Activated CD8-positive, alpha-beta memory T cell treated with anti-CD3 and anti-CD28 coated beads for 36 hours (primary cell): ENCODE results near the gene IDH3G. TPM values are rescaled to one million over a fixed set of nuclear protein-coding genes. Genes with fewer than 3 reads are reported as not detected.

Experiments
- CTCF ChIA-PET: fragments of 350-600 bp; sonication (Branson Sonifier 250); formaldehyde crosslinking; loops from one replicate; lab custom pipeline; 2021; ENCODE audit warnings: antibody characterized with exemption; lab: Charles Lee
- POLR2A ChIA-PET: fragments of 350-600 bp; sonication (Branson Sonifier 250); formaldehyde crosslinking; loops from one replicate; lab custom pipeline; 2021; ENCODE audit warnings: antibody characterized with exemption; lab: Charles Lee
- total RNA-seq, 2 experiments: library from RNA; stranded (reverse); gene quantifications; one replicate each; pipeline ENCODE4 v1.2.3, GENCODE V29; 2021

The IDH3G gene
- total RNA-seq, 2 experiments from 2014 or later, result 52.7 to 55.6 TPM

GRCh38 chrX:153794897-153795816, 982 bp upstream of the IDH3G start:
- ChIA-PET CTCF (no interaction called here), POLR2A (interaction anchor here (0.5 to 1.4 kb wide), 2 partner anchors 129 to 207 kb away, joined by 3 to 7 read pairs; no protein-coding TSS in a partner anchor)

DNA sequence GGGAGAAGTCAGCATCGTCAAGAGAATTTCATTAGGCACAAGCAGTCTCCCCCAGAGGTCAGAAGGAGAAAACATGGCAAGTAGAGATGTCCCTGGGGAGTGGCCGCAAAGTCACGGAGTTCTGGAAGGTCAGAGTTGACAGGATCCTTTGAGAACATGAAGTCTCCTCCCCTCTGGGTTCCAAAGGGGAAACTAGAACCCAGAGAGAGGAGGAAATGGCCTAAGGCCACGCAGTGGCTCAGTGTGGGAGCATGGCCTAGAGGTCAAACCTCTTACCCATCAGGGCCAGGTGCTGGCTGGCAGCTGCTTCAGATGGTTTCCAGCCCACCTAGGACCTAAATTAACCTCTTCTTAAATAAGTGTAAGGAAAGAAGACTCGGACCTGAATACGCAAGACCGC, 884 bp downstream of the IDH3G start:
- POLR2A ChIA-PET, result no interaction called here
- CTCF ChIA-PET, result interaction anchor here (0.6 kb wide), 1 partner anchor 322 kb away, joined by 3 read pairs; no protein-coding TSS in a partner anchor

- ChIA-PET POLR2A (no interaction called here), CTCF (no interaction called here)
Measured at GRCh38 chrX:153792368-153792767, 1.8 kb downstream of the IDH3G start.

GRCh38 chrX:153791104-153791852, 2.9 kb downstream of the IDH3G start:
- ChIA-PET POLR2A (no interaction called here), CTCF (interaction anchor here (0.5 kb wide), 1 partner anchor 33 kb away, joined by 4 read pairs; no protein-coding TSS in a partner anchor)

- CTCF ChIA-PET, result no interaction called here
- POLR2A ChIA-PET, result no interaction called here
Measured at GRCh38 chrX:153789654-153790053, 4.5 kb downstream of the IDH3G start.

- CTCF ChIA-PET, result no interaction called here
- POLR2A ChIA-PET, result no interaction called here
Measured at GRCh38 chrX:153786669-153787068, 7.5 kb downstream of the IDH3G start.

DNA sequence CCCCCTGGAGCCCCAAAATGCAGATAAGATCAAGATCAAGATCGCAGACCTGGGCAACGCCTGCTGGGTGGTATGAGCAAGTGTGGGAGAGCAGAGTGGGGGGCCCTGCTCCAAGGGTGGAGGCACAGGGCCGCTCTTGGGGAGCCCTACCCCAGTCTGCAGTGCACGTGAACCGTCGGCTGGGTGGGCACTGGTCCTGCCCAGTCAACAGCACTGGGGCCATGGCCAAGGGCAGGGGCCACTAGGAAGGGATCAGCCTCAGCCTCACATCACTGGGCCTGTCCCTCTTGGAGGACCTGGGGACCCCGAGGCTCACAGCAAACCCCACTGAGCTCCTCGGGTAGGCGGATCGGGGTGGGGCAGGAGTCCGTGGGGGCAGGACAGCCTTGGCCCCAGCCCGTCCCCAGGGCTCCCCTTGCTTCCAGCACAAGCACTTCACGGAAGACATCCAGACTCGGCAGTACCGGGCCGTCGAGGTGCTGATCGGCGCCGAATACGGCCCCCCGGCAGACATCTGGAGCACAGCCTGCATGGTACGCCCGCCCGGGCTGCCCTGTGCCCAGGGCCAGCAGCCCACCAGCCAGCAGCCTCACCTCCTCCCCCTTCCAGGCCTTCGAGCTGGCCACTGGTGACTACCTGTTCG, 9.7 kb downstream of the IDH3G start:
- ChIA-PET CTCF (no interaction called here), POLR2A (no interaction called here)

DNA sequence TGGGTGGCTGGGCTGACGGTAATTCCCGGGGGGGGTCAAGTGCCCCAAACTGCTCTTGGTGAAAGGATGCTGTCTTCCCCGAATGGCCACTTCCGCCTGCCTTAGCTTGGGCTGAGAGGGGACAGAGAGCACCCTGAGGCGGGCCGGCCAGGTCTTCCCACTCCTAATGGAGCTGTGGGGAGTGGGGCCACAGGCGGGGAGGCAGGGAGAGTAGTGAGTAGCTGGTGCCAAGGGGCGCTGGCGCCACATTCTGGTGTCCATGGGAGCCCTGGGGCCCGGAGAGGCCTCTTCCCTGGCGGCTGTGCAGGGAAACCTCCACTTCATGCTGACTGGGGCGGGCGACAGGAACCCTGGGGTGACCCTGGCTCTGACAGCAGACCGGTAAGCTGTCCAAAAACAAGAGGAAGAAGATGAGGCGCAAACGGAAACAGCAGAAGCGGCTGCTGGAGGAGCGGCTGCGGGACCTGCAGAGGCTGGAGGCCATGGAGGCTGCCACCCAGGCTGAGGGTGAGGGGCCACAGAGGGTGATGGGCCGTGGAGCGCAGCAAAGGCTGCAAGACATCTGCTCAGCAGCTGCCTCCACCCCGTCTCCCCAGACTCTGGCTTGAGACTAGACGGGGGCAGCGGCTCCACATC, 10.7 kb downstream of the IDH3G start:
- ChIA-PET CTCF (no interaction called here), POLR2A (no interaction called here)

DNA sequence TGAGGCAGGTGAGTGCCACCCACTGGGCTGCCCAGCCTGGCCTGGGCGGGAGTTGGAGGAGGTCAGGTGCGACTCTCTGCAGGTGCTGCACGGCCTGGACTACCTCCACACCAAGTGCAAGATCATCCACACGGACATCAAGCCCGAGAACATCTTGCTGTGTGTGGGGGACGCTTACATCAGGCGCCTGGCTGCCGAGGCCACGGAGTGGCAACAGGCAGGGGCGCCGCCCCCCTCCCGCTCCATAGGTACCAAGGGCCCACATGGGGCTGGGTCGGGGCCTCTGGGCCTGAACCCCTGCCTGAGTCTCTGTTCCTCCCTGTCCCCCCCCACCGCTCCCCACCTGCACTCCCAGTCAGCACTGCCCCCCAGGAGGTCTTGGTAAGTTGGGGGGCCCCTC, 11.3 kb downstream of the IDH3G start:
- ChIA-PET CTCF (no interaction called here), POLR2A (no interaction called here)

DNA sequence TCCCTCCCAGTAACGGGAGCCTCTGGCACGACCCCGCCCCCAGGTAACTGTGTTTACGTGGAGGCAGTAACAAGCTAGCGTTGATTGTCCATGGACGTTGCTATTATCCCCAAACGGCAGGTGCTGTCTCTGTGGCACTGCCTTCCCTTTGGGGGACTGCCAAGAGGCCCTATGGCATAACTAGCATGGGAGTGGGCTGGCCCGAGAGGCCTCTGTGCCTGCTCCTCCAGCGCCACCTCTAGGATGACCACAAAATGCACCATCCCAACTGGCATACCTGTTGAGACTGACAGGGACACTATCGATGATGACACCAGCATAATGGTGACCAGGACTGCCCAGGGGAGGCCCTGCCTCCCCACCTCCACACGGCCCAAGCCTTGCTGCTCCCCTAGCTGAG, 11.9 kb downstream of the IDH3G start:
- ChIA-PET CTCF (no interaction called here), POLR2A (no interaction called here)

DNA sequence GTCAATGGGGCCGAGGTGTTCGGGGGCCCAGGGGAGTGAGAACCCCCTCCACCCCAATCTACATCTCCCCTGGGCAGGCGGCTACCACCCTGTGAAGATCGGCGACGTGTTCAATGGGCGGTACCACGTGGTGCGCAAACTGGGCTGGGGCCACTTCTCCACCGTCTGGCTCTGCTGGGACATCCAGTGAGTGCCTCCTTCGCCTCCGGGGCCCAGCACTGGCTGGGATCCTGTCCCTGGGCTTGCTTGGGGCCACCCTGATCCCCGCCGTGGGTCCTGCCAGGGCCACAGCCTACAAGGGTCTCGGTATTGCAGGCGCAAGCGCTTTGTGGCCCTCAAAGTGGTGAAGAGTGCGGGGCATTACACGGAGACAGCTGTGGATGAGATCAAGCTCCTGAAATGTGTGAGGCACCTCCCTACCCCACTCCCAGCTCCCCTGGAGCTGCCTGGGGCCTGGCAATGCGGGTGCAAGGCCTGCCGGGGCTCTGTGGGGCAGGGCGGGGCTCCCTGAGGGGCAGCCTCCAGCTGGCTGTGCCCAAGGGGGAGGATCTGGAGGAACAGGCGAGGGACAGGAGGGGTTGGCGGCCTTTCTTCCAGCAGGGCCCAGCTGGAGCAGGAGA, 12.6 kb downstream of the IDH3G start:
- CTCF ChIA-PET, result no interaction called here
- POLR2A ChIA-PET, result no interaction called here

- CTCF ChIA-PET, result no interaction called here
- POLR2A ChIA-PET, result no interaction called here
Measured at GRCh38 chrX:153780678-153781427, 13.3 kb downstream of the IDH3G start, which contains the start of gene SRPK3. SRPK3 (plus strand) TSS chrX:153781041; CDS start chrX:153781087, 46 bp downstream.

DNA sequence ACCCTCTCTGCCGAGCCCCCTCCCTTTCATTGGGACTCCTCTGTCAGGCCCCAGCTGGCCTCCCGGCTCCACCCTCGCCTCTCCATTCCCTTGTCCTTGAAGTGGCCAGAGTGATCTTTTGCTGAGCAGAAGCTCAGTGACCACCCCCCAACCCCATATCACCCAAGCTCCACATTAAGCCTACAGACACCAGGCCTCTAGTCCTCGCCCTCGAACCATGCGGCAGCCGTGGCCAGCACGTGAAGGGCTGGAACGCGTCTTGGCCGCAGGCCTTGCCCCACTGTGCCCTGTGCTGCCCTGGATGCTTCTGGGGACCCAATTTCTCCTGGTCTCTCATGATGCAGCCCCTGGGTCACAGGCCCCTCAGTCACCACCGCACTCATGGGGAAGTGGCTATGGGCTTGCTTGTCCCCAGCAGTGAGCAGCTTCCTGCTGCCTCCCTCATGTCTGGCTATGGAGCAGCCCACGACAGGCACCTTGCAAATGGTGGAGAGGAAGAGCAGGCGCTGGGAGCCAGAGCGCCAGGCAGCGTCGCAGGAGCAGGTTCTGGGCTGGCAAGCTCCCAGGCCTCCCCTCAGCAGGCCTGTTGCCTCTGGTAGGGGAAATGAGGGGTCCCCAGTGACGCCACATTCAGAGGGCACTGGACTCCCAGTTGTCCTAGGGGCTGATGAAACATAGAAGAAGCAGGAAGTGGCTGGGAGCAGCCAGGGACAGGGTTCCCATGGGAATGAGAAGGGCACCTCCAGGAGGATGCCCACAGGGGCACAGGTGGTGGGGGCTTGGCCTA, 14.1 kb downstream of the IDH3G start:
- ChIA-PET CTCF (no interaction called here), POLR2A (no interaction called here)

DNA sequence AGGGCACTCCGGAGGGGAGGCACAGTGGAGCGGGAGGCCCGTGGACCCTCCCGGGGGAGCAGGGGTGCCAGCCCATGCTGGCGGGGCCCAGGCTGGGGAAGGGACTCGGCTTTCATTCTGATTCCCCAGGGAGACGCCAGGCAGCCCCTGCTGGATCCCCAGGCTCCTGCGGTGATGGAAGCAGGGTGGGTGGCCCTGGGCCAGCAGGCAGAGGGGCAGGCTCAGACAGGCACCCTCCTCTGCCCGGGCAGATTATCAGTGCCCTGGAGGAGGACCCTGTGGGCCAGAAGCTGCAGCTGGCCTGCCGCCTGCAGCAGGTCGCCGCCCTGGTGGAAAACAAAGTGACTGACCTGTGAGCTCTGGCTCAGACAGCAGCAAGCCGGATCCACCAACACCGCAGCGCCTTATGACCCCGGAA, 15.5 kb downstream of the IDH3G start:
- ChIA-PET POLR2A (interaction anchor here (0.5 kb wide), 1 partner anchor 119 kb away, joined by 8 read pairs; no protein-coding TSS in a partner anchor), CTCF (no interaction called here)

DNA sequence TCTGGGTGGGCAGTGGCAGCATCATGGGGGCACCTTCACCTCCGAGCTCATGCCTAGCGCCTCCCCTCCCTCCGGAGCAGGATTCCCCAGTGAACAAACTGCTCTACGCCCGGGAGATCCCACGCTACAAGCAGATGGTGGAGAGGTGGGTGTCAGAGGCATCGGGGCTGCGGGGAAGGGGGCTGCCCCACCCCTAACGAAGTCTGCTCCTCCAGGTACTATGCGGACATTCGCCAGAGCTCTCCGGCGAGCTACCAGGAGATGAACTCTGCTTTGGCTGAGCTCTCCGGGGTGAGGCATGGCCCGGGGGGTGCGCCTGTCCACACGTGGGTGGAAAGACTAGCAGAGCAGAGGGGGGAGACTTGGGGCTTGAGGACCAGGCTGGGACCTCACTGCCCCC, 16.0 kb downstream of the IDH3G start:
- POLR2A ChIA-PET, result no interaction called here
- CTCF ChIA-PET, result no interaction called here

DNA sequence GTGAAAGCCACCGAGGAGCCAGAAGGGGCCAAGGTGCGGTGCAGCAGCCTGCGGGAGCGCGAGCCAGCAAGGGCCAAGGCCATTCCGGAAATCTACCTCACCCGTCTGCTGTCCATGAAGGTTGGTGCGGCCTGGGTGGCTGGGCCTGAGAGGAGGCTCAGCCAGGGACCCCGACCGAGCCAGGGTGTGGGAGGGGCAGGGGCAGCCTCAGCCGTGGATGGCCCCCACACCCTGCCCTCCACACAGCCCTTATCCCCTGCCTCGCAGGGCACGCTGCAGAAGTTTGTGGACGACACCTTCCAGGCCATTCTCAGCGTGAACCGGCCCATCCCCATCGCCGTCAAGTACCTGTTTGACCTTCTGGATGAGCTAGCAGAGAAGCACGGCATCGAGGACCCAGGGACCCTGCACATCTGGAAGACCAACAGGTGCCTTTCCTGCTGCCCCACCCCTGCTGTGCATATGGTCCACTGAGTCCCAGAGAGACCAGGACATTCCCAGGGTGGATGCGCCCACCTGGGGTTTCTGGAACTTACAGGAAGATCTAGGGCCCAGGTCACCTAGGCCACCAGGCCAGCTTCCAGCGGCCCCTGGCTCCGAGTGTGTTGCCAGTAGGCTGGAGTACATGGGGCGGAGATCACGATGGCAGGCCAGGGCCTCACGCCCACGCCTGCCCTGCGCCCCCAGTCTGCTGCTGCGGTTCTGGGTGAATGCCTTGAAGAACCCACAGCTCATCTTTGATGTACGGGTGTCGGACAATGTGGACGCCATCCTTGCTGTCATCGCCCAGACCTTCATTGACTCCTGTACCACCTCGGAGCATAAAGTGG, 16.7 kb downstream of the IDH3G start:
- CTCF ChIA-PET, result interaction anchor here (0.6 kb wide), 1 partner anchor 23 kb away, joined by 3 read pairs; no protein-coding TSS in a partner anchor
- POLR2A ChIA-PET, result no interaction called here
